K562 (cell line): ENCODE results near the gene MEST.

Experiments
- ASH1L ChIP-seq: fragments of 450-650 bp; IDR thresholded peaks from 2 replicates; pipeline ENCODE4 v1.6.1; 2018; ENCODE audit warnings: borderline replicate concordance, mild to moderate bottlenecking, low read depth; ENCODE audit not compliant: partially characterized antibody
- ETV5 ChIP-seq: sonication (generic); formaldehyde crosslinking; IDR thresholded peaks from 2 replicates; pipeline ENCODE4 v1.4.0; 2020; ENCODE audit warnings: low read depth, mild to moderate bottlenecking, missing genetic modification reagents
- LCOR ChIP-seq: sonication (generic); formaldehyde crosslinking; IDR thresholded peaks from 2 replicates; pipeline ENCODE4 v1.8.0; 2022; ENCODE audit warnings: mild to moderate bottlenecking, missing genetic modification reagents
- MXI1 ChIP-seq: IDR thresholded peaks from 2 replicates; pipeline ENCODE4 v1.6.1; 2011; ENCODE audit warnings: low read depth, mild to moderate bottlenecking, improper control_type of control experiment, low read length
- NR1H2 ChIP-seq: sonication (generic); formaldehyde crosslinking; IDR thresholded peaks from 2 replicates; pipeline ENCODE4 v1.4.0; 2020; ENCODE audit warnings: mild to moderate bottlenecking, missing genetic modification reagents

- TF ChIP-seq ETV5 (CRISPR knock-in tag) (no peak), NR1H2 (CRISPR knock-in tag) (no peak), LCOR (CRISPR knock-in tag) (no peak), MXI1 (no peak), ASH1L (no peak)
Observed at GRCh38 chr7:130506358-130506757, 14.5 kb downstream of the MEST start.
